ENCODE measurements around the gene ARMC6. TPM values are rescaled to one million over a fixed set of nuclear protein-coding genes. Genes with fewer than 3 reads are reported as not detected.

The ARMC6 gene
- total and polyA plus RNA-seq, 4 donors = 23.5 to 33.3 (median 32.2) TPM

DNA sequence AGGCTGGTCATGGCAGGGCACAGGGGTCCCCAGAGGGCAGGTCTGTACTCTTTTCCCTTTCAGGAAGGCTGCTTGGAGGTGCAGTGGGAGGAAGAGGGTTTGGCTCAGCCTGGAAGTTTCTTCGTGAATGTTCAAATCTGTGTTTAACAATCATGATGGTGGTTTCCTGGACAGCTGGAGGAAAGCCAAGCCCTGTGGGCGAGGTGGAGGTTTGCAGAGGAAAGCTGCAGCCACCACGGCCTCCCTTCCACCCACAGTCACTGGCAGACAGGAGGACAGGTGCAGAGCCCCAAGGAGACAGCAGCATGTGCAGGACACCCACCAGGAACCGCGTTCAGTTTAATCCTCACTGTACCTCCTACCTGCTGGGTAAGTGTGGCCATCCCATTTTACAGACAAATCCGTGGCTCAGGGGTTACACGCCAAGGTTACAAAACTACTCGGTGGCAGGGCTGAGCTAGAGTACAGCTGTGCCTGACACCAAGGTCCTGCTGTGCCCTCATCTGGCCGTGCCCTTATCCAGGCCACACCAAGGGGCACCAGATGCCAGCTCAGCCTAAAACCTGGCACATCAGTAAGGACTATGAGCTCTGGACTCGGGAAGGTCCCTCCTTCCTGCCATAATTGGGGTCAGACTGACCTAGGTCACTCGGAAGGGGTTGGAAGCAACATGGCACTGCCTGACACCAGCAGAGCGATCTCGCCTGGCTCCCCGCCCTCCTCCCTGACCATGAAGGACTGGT, 34.2 kb upstream of the ARMC6 start:
- Histone ChIP-seq H3K9ac (ENCODE audit: insufficient read depth in 1 of 2, low read length in 2 of 2) (no peak overlapping the region), H3K36me3 (ENCODE audit: control insufficient read depth in 4 of 4, insufficient read depth in 4 of 4, low read length in 4 of 4) (peaks cover 12 to 48% (median 28%) of the 10 kb centered on the region in 4 donors), H3K4me3 (no peak overlapping the region), H3K9me3 (ENCODE audit: control insufficient read depth in 4 of 4, insufficient read depth in 3 of 4, low read length in 3 of 4) (no peaks in the 10 kb centered on the region), H3K27me3 (ENCODE audit: control insufficient read depth in 3 of 3, insufficient read depth in 3 of 3, low read length in 2 of 3) (no peaks in the 10 kb centered on the region), H3K27ac (ENCODE audit: low read depth in 1 of 2, low read length in 1 of 2) (no peak overlapping the region), H3K4me1 (ENCODE audit: control insufficient read depth in 5 of 5, insufficient read depth in 5 of 5, low read length in 5 of 5) (peaks cover 0 to 15% (median 5%) of the 10 kb centered on the region in 5 donors)
- DNase-seq (no peak), ATAC-seq (ENCODE audit: insufficient read depth, low FRiP score) (no peak)
- 45 to 55% methylated on average over 14 of the region's 14 CpGs for WGBS, 2 donors
- TF ChIP-seq, protein P1, sequence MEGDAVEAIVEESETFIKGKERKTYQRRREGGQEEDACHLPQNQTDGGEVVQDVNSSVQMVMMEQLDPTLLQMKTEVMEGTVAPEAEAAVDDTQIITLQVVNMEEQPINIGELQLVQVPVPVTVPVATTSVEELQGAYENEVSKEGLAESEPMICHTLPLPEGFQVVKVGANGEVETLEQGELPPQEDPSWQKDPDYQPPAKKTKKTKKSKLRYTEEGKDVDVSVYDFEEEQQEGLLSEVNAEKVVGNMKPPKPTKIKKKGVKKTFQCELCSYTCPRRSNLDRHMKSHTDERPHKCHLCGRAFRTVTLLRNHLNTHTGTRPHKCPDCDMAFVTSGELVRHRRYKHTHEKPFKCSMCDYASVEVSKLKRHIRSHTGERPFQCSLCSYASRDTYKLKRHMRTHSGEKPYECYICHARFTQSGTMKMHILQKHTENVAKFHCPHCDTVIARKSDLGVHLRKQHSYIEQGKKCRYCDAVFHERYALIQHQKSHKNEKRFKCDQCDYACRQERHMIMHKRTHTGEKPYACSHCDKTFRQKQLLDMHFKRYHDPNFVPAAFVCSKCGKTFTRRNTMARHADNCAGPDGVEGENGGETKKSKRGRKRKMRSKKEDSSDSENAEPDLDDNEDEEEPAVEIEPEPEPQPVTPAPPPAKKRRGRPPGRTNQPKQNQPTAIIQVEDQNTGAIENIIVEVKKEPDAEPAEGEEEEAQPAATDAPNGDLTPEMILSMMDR (IDR thresholded peaks at IDR 0.05; ENCODE audit: control extremely low read depth, extremely low read depth) = no peak

DNA sequence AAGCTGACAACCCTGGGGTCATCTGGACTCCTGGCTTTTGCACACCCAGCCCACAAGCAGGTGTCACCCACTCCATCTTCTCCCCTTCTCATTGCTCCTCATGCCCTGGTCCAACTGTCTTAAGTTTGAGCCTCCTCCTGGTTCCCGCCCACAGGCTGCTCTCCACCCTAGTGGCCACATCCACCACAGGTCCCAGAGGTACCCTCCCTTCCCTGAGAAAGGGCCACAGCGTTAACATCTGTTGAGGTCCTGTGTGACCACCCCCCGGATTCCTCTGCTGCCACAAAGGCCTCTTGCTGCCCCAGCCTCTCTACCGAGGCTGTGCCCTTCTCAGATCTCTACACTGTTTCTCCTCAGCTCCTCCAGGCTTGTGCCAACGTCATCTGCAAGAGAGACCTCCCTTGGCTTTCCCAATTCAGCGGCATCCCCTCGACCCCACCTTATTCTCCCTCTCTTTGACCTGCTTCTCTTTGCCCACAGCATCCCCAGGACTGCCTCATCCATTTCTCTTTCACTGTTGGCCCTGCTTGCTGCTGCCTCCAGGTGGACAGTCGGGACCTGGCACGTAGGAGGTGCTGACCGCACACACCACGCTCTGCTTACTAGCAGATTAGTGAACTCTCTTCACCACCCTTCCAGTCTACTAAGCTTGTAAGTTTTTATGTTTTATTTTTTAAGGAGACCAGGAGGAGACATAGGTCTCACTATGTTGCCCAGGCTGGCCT, 33.3 kb upstream of the ARMC6 start:
- Histone ChIP-seq H3K9ac (ENCODE audit: insufficient read depth in 1 of 2, low read length in 2 of 2) (no peak overlapping the region), H3K4me1 (ENCODE audit: control insufficient read depth in 5 of 5, insufficient read depth in 5 of 5, low read length in 5 of 5) (peaks cover 0 to 12% (median 5%) of the 10 kb centered on the region in 5 donors), H3K27me3 (ENCODE audit: control insufficient read depth in 3 of 3, insufficient read depth in 3 of 3, low read length in 2 of 3) (no peaks in the 10 kb centered on the region), H3K36me3 (ENCODE audit: control insufficient read depth in 4 of 4, insufficient read depth in 4 of 4, low read length in 4 of 4) (peaks cover 12 to 49% (median 30%) of the 10 kb centered on the region in 4 donors), H3K27ac (ENCODE audit: low read depth in 1 of 2, low read length in 1 of 2) (no peak overlapping the region), H3K9me3 (ENCODE audit: control insufficient read depth in 4 of 4, insufficient read depth in 3 of 4, low read length in 3 of 4) (no peaks in the 10 kb centered on the region), H3K4me3 (no peak overlapping the region)
- DNase-seq = no peak
- WGBS, 2 donors = 89% methylated on average over 11 of the region's 11 CpGs
- no peak for ATAC-seq (ENCODE audit: insufficient read depth, low FRiP score)
- TF ChIP-seq, protein P1 (IDR thresholded peaks at IDR 0.05; ENCODE audit: control extremely low read depth, extremely low read depth) = no peak

DNA sequence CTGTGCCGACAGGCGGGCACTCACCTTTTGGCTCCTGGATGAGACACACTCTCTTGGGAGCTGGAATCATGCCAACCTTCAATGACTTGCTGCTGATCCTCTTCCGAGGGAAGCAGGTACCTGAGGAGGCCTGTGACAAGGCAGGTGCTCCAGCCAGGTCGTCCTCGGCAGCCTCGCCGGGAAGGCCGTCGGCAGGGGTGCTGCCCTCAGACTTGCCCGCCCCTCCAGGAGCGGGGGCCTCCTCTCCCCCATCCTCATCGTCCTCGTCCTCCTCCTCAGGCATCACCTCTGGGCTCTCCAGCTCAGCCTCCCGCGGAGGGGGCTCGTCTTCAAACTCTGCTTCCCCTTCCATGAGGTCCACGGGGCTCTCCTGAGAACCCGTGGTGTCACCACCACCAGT, 29.3 kb upstream of the ARMC6 start:
- H3K9ac ChIP-seq (ENCODE audit: insufficient read depth in 1 of 2, low read length in 2 of 2) = no peak overlapping the region
- no peak overlapping the region for H3K4me3 ChIP-seq
- H3K9me3 ChIP-seq (ENCODE audit: control insufficient read depth in 4 of 4, insufficient read depth in 3 of 4, low read length in 3 of 4) = no peaks in the 10 kb centered on the region
- peaks cover 24 to 53% (median 39%) of the 10 kb centered on the region in 4 donors for H3K36me3 ChIP-seq (ENCODE audit: control insufficient read depth in 4 of 4, insufficient read depth in 4 of 4, low read length in 4 of 4)
- DNase-seq (no peak), ATAC-seq (ENCODE audit: insufficient read depth, low FRiP score) (no peak)
- peaks cover 0 to 6% (median 0%) of the 10 kb centered on the region in 5 donors for H3K4me1 ChIP-seq (ENCODE audit: control insufficient read depth in 5 of 5, insufficient read depth in 5 of 5, low read length in 5 of 5)
- H3K27ac ChIP-seq (ENCODE audit: low read depth in 1 of 2, low read length in 1 of 2) = no peak overlapping the region
- TF ChIP-seq, protein P1 (IDR thresholded peaks at IDR 0.05; ENCODE audit: control extremely low read depth, extremely low read depth) = no peak
- no peaks in the 10 kb centered on the region for H3K27me3 ChIP-seq (ENCODE audit: control insufficient read depth in 3 of 3, insufficient read depth in 3 of 3, low read length in 2 of 3)
- WGBS, 2 donors = 89 to 90% methylated on average over 18 of the region's 18 CpGs

Data from lung (tissue), 12 donors.